ENCODE measurements around the gene ZNF563. TPM values are rescaled to one million over a fixed set of nuclear protein-coding genes. Genes with fewer than 3 reads are reported as not detected.

Gene ZNF563
- total RNA-seq, result not detected

- Histone ChIP-seq H3K27me3 (no peaks in the 10 kb centered on the region), H3K36me3 (no peaks in the 10 kb centered on the region), H3K9me3 (no peaks in the 10 kb centered on the region), H3K4me1 (peaks cover 0 to 2% of the 10 kb centered on the region in 2 donors), H3K4me3 (peak within 1 kb of the TSS; percentile 82 to 94), H3K27ac (peak within 1 kb of the TSS; percentile 93 to 95)
- intact Hi-C loops (cut with DNase I), result loop anchor here (1.0 to 10.0 kb wide), 7 partner anchors 32 to 281 kb away; partner anchors contain the start of genes ZNF136, ZNF44, ZNF442 and ZNF443
- no peak for TF ChIP-seq CTCF (IDR thresholded peaks at IDR 0.05)
- DNase-seq (ENCODE audit: low spot score in 2 of 2), result peak; percentile 97 to 99
Observed at GRCh38 chr19:12333162-12334159, at the start of gene ZNF563. ZNF563 (minus strand) TSS chr19:12333633; CDS start chr19:12333482, 151 bp downstream.

- peaks cover 13 to 56% of the 10 kb centered on the region in 2 donors for H3K9me3 ChIP-seq
- H3K4me1 ChIP-seq, result no peaks in the 10 kb centered on the region
- H3K36me3 ChIP-seq, result peaks cover 23 to 51% of the 10 kb centered on the region in 2 donors
- no peaks in the 10 kb centered on the region for H3K27me3 ChIP-seq
- intact Hi-C loops (cut with DNase I), result no loop called here
- TF ChIP-seq CTCF (IDR thresholded peaks at IDR 0.05), result no peak
- H3K27ac ChIP-seq, result no peak overlapping the region
- no peak overlapping the region for H3K4me3 ChIP-seq
- no peak for DNase-seq (ENCODE audit: low spot score in 2 of 2)
Observed at GRCh38 chr19:12380444-12380737, 47.0 kb upstream of the ZNF563 start.

GRCh38 chr19:12379732-12380443, 46.5 kb upstream of the ZNF563 start:
- Histone ChIP-seq H3K36me3 (peaks cover 23 to 51% of the 10 kb centered on the region in 2 donors), H3K4me3 (no peak overlapping the region), H3K27ac (no peak overlapping the region), H3K27me3 (no peaks in the 10 kb centered on the region), H3K9me3 (peaks cover 13 to 56% of the 10 kb centered on the region in 2 donors), H3K4me1 (no peaks in the 10 kb centered on the region)
- no peak for DNase-seq (ENCODE audit: low spot score in 2 of 2)
- intact Hi-C loops (cut with DNase I), result no loop called here
- TF ChIP-seq CTCF (IDR thresholded peaks at IDR 0.05), result no peak

- no peaks in the 10 kb centered on the region for H3K4me1 ChIP-seq
- H3K27ac ChIP-seq, result no peak overlapping the region
- no peak overlapping the region for H3K4me3 ChIP-seq
- no peak for DNase-seq (ENCODE audit: low spot score in 2 of 2)
- peaks cover 0 to 5% of the 10 kb centered on the region in 2 donors for H3K36me3 ChIP-seq
- TF ChIP-seq CTCF (IDR thresholded peaks at IDR 0.05), result no peak
- no peaks in the 10 kb centered on the region for H3K27me3 ChIP-seq
- intact Hi-C loops (cut with DNase I), result no loop called here
- H3K9me3 ChIP-seq, result peaks cover 0 to 16% of the 10 kb centered on the region in 2 donors
Observed at GRCh38 chr19:12374026-12374425, 40.6 kb upstream of the ZNF563 start.

GRCh38 chr19:12365236-12366162, 32.1 kb upstream of the ZNF563 start, which contains the start of gene ZNF442:
ZNF442 (minus strand) TSS chr19:12365683; CDS start chr19:12363631, 2,052 bp downstream.
- no peaks in the 10 kb centered on the region for H3K36me3 ChIP-seq
- no peaks in the 10 kb centered on the region for H3K27me3 ChIP-seq
- peaks cover 0 to 3% of the 10 kb centered on the region in 2 donors for H3K4me1 ChIP-seq
- TF ChIP-seq CTCF (IDR thresholded peaks at IDR 0.05), result peak; percentile 63 to 75 (median 65)
- peak within 1 kb of the TSS; percentile 90 to 94 for H3K27ac ChIP-seq
- H3K4me3 ChIP-seq, result peak within 1 kb of the TSS; percentile 79 to 91
- intact Hi-C loops (cut with DNase I), result loop anchor here (1.0 to 10.0 kb wide), 5 partner anchors 32 to 301 kb away; partner anchors contain the start of genes ZNF563, ZNF799 and ZNF844
- H3K9me3 ChIP-seq, result no peaks in the 10 kb centered on the region
- DNase-seq (ENCODE audit: low spot score in 2 of 2), result peak; percentile 84 to 98
